GM18502 (cell line): ENCODE data around the gene MSH5.

Experiments used
- ATAC-seq: cut with Tn5 transposase; IDR thresholded peaks from one replicate; pipeline ENCODE4 v1.9.1; 2021; ENCODE audit warnings: mild to moderate bottlenecking; ENCODE audit not compliant: unreplicated experiment, poor library complexity

MSH5 gene

GRCh38 chr6:31728767-31729514, 10.9 kb upstream of the MSH5 start, which contains the start of gene DDAH2:
Gene DDAH2 (minus strand): TSS chr6:31729299. CDS start chr6:31729161, 138 bp downstream.
- ATAC-seq, result peak; percentile 11

DNA sequence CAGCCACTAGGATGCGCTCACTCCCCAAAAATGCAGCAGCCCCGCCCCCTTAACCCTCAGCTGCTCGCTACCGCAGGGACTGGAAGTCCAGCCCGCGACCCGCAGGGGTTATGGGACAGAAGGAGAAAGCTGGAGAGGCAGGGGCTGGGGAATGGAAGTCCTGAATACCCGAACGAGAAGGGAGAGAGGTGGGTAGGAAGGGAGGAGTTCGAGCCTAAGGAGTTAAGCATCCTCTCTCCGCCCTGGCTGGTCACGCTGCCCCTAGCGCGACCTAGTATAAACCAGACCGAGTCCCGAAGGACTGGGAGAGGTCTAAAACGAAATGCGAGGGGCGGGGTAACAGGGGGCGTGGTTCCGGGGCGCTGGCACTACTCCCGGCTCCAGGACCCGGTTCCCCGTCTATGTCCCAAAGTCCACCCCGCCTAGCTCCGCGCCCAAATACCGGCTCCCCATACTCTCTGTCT, 10.3 kb upstream of the MSH5 start:
- peak; percentile 64 for ATAC-seq

DNA sequence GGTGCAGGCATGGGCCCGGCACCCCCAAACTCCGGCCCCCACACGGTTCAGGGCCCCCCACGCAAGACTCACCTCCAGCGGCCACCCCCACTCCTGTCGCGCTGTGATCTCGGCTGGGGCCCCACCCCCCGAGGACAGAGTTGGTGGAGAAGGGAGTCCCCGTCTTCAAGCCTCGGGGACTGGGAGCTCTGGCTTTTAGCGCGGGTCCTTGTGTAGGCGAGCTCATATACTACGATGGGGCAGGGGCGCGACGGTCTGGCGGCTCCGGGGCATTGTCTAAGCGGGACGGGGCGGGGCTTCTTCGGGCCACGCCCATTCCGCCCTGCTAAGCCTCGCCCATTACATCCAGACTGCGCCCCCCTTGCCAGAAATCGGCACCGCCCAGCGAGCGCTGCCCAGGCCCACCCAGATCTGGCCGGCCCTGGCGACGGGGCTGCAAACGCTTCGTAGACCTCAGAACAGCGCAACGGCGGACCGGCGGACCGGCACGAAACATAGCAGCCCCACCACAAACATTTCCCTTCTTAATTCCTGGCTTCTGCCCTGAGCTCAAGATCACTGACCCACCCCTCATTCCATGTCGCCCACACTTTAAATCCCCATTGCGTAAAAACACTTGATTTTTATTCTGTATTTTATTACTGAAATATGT, 9.7 kb upstream of the MSH5 start:
- ATAC-seq, result peak; percentile 34

DNA sequence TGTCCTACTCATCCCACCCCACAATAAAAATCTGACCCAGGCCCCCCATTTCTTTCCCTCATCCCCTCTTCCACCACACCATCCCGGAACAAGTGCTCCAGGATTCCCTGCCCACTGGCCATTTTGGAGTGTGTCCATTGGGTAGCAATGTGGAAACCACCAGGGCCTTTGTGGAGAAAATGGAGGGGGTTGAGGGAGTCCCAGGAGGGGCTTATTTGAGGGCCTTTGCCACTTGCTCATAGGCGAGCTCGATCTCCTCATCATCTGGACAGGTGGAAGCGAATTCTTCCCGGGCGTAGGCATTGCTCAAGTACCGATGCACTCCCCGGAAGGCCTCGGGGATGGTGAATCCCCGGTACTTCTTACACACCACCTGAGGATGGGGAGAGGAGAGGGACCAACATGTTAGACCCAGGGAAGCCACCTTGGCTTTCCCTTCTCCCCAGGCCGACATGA, 9.1 kb upstream of the MSH5 start:
- no peak for ATAC-seq

DNA sequence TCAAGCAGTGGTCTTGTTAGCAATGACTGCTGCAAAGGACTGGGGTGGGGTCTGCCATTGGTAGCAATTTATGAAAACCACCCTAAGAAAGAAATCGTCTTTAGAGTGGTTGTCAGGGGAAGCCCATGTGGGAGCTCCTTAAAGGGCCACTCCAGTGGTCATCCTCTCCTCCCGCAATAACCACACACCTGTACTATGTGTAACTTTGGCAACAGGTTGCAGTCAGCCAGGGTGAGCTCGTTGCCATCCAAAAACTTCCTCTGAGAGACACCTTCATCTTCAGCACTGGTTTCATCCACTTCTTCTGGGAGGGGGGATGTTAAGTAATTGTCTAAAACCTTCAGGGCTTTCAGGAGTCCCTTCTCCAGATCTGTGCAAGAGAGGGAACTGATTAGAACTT, 7.8 kb upstream of the MSH5 start:
- ATAC-seq, result no peak

DNA sequence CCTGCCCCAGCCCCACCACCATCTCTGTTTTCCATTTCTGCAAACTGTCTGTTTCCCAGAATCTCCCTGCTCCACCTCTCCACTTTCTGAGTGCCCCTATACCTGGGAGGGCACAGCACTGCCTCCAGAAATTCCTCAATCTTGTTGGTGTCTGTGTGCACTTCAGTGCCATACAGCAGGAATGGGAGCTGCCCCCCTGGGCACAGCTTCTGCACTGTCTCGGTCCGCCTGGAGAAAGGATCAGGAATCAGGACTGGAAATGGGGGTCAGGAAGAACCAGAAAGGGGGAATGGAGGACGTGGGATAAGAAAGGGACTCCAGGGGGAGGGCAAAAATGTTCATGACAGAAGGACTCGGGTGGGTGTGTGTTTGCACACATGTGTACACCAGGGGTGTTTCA, 6.1 kb upstream of the MSH5 start:
- no peak for ATAC-seq

- no peak for ATAC-seq
Observed at GRCh38 chr6:31734247-31734820, 5.5 kb upstream of the MSH5 start.

- peak; percentile 35 for ATAC-seq
Observed at GRCh38 chr6:31734821-31735406, 4.9 kb upstream of the MSH5 start.

GRCh38 chr6:31736021-31736767, 3.6 kb upstream of the MSH5 start, which contains the start of gene CLIC1:
Gene CLIC1 (minus strand): TSS chr6:31736530. CDS start chr6:31736300, 230 bp downstream.
- ATAC-seq, result no peak

DNA sequence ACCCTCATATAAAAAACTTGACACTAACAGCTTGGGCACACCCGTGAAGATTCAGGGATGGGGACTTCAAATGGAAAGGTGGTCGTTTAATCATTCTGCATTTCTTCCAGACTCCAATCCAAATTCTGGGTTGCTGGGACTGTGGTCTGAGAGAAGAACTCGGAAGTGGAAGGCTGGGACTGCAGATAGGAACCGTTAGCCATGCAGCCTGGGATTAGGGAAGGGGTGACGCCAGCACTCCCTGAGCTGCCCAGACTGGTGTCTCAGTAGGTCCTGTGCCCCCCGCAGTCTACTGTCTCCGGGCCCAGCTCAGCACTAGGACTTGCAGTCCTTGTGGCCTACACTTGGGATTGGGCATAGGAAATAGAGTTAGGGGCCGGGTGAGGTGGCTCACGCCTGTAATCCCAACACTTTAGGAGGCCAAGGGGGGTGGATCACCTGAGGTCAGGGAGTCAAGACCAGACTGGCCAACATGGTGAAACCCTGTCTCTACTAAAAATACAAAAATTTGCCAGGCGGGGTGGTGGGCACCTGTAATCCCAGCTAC, 3.0 kb upstream of the MSH5 start:
- ATAC-seq, result no peak

DNA sequence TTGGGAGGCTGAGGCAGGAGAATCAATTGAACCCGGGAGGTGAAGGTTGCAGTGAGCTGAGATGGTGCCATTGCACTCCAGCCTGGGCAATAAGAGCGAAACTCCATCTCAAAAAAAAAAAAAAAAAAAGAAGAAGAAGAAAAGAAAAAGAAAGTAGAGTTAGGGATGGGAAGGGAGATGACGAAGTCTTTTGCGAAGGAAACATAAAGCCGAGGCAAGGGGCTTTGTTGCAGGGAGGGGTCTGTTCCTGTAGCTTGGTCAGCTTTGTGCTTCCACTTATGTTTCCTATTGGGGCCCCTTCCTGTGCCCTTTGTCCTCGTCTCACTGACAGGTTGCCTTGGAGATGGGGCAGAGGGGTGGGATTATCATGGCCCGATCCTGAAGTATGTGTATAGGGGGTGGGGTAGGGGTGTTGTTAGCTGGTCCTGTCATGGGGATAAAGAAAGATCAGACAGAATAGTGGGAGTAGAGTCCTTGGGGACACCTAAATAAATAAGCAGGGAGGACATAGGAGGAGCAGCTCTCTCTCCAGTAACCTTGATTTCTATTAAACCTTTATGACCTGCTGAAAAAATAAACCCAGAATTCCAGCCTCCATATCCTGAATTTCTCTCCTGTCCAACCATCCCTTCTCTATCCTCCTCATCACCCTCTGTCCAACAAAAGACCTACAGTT, 2.4 kb upstream of the MSH5 start:
- no peak for ATAC-seq

DNA sequence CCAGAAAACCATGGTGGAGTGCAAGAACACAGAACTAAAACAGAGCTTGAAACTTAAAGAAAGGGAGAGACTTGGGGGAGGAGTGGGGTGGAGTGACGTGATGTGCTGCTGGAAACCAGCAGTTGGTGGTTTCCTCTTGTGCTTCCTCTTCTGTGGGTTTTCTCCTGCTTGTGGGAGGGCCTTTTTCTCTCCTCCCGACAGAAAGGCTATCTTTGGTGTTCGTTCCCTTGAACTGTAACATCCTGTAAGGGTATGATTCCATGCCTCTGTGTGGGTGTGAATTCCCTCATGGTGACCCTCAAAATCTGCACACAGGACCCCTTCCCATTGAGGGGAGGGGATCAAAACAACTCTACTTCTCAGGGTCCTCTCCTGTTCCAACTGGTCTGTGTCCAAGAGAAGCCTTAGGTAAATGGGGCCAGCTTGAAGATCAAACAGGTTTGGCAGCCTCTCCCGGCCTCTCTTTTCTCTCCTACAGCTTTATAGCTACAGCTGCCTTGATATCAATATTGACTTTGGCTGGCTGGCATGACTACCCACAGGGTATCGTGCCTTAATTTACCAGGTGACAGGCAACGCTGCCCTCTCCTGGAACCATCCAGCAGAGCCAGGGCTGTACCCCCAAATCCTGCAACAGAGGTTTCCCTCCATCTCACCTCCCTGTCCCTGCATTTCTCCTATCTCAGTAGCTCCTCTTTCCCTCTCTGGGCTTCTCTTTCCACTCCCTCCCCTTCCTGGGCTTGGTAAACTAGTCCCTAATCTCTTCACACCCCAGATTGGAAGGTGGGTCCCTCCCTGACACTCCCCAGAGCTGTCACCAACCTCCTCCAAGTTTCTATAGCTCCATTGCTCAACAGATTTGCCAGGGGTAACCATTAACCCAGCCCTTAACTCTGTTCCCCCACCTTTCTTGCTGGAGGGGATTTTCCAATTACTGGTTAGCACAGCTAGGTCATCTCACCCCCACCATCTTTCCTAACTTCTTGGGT, 1.5 kb upstream of the MSH5 start:
- ATAC-seq, result no peak

- ATAC-seq, result peak; percentile 1
Observed at GRCh38 chr6:31740397-31741223, 805 bp downstream of the MSH5 start.

- ATAC-seq, result no peak
Observed at GRCh38 chr6:31741815-31742214, 2.0 kb downstream of the MSH5 start.

- ATAC-seq, result no peak
Observed at GRCh38 chr6:31742894-31743293, 3.1 kb downstream of the MSH5 start.

GRCh38 chr6:31744422-31744821, 4.6 kb downstream of the MSH5 start:
- ATAC-seq, result no peak

DNA sequence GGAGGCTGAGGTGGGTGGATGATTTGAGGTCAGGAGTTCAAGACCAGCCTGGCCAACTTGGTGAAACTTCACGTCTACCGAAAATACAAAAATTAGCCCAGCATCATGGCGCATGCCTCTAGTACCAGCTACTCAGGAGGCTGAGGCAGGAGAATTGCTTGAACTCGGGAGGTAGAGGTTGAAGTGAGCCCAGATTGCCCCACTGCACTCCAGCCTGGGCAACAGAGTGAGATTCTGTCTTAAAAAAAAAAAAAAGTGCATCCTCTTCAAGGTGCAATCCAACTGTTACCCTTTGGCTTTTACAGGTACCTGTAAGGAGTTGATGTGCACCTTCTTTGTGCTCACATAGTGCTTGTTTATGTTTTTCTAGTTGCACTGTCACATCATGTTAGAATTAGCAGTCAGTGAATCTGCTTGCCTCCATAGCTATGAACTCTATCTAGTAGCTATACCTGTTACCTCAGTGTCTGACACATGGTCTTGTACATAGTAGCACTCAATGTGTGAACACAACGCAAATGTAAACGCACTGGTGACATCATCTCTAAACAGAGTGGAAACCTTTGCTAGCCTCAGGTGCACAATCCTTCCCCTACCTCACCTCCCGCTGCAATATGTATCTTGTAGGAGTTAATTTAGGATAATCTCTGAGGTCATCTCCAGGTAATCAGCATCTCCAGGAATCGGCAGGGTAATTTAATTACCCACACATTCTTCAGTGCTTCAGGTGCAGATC, 9.7 kb downstream of the MSH5 start:
- ATAC-seq, result no peak
